GM04504 (cell line): Measurements from ENCODE around the gene TNFRSF19.
A peak's percentile ranks its signal among the peaks of the same experiment; 100 is the strongest.
"Not testable (repeated sequence)": the region's sequence is repeated elsewhere in the genome, so short reads cannot be mapped to it uniquely, and the experiment has no call there.

Experiments
- DNase-seq: peaks from one replicate; pipeline ENCODE4 v3.0.0-alpha.2; 2012; ENCODE audit warnings: low read depth

The TNFRSF19 gene

GRCh38 chr13:23570099-23570920 is at the start of gene TNFRSF19:
Gene TNFRSF19 (plus strand): TSS chr13:23570412. CDS start chr13:23590184, 19,772 bp downstream.
- peak; percentile 84 for DNase-seq

- DNase-seq: not testable (repeated sequence)
Measured at GRCh38 chr13:23529926-23530325, 40.3 kb upstream of the TNFRSF19 start.

- DNase-seq: no peak
Measured at GRCh38 chr13:23531446-23531845, 38.8 kb upstream of the TNFRSF19 start.

- DNase-seq: no peak
Measured at GRCh38 chr13:23534090-23534489, 36.1 kb upstream of the TNFRSF19 start.

GRCh38 chr13:23541221-23541824 is 28.9 kb upstream of the TNFRSF19 start:
- DNase-seq: no peak

DNA sequence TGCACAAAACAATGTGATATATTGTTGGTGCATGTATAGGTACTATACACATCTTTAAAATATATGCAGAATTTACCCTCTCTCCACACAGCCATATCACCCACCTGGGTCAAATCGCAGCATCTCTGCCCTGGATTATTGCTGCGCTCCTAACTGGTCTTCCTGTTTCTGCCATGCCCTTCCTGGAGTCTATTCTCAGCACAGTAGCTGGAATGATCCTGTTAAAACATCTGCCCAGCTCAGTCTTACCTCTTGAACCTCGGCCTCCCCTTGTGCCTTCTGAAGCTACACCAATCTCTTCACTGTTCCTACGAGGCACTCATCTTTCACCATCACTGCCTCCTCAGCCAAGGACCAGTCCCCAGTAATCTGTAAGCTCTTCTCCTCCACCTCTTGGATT is 25.5 kb upstream of the TNFRSF19 start:
- DNase-seq: no peak

- DNase-seq: no peak
Measured at GRCh38 chr13:23547000-23547590, 23.1 kb upstream of the TNFRSF19 start.

DNA sequence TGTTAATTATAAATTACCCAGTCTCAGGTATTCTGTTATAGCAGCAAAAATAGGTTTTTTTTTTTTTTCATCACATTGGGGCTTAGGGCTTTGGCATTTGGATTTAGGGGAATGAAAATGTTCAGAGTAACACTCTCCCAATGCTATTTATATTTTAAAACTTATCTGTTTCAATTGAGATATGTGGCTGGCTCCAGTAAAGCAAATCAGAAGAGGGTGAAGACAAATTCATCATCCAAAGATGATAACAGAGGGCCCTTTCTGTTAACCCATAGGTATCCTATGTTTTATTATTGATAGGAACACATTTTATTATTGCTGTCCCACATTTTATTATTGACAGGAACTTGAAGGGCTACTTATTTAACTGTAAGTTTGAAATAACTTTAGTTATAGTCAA is 20.5 kb upstream of the TNFRSF19 start:
- no peak for DNase-seq

DNA sequence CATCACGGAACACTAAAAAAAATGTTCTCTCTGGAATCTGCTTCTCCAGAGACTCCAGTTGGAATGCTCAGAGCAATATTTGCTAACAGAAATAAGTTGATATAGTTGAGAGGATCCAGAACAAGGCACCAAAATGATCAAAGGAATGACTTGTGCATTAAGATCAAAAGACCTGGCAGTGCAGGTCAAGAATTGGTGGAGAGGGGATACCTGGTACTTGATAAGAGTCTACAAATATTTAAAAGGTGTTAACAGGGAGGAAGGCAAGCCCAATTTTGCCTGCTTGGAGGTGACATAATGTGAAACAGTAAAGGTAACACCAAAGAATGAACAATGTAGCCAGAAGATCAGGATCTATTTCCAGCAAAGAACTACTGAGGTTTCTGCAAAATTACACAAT is 20.0 kb upstream of the TNFRSF19 start:
- no peak for DNase-seq

DNA sequence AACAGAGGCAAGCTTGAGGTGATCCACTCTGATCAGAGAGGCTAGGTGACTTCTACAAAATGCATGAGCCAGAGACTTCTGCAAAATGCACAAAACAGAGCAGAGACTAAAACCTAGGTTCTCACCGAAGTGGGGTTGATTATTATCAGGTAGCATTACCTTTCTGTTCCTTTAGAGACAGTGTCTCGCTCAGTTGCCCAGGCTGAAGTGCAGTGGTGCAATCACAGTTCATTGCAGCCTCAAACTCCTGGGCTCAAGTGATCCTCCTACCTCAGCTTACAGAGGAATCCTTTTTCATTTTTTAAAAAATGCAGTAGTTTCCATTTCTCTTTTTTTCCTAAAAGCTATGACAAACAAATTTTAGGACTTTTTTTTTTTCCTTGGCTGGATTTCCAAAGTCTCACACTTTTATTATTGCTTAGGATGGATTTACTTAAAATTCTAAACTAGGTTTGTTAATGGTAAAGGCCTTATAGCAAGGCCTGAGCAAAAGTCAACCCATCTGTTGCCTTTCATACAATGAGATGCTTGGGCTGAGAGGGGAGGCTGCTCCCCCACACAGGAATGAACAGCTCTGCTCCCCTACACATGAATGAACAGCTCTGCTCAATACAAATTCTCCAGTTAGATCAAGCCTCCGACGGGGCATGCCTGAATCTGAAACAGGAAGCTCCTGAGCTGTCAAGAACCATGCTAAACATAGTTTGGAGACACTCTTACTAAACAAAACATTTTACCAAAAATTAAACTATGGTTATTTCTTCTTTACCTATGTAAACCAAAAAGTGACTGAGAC is 18.8 kb upstream of the TNFRSF19 start:
- no peak for DNase-seq

- no peak for DNase-seq
Measured at GRCh38 chr13:23552171-23552570, 18.0 kb upstream of the TNFRSF19 start.

DNA sequence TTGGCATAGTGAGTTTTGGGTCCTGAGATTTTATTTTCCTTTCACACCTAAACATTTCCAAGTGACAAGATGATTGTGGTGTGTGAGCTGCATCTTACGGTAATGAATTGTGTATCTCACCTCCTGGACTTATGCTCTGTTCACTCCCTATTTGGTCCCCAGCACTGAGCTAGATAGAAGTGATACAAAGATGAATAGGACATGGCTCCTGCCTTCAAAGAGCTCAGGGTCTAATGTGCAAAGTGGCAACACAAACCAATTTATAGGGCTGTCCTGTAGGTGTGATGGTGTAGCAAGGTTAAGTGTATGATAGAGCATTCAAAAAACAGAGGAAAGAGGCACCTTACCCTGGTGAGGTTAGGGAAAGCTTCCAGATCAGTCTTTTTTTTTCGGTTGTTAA is 17.6 kb upstream of the TNFRSF19 start:
- no peak for DNase-seq

DNA sequence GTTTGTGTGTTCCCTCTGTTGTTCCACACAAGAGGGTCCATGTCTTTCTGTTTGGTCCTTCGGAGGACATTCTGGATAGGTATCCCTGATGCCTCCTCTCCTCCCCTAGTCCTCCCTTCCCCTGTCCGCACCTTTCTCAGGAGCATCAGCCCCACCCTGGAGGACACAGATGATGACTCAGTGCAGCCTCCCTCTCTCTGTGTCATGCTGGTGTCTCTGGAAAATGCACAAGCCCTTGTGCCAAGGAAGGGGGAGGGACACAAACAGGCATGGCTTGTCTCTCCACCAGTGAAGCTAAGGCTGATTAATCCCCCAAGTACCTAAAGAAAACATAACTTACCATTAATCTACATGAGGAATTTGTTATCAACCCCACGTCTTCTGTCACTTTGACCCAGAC is 16.2 kb upstream of the TNFRSF19 start:
- DNase-seq: no peak

- DNase-seq: no peak
Measured at GRCh38 chr13:23557043-23557442, 13.2 kb upstream of the TNFRSF19 start.

GRCh38 chr13:23557733-23558132 is 12.5 kb upstream of the TNFRSF19 start:
- no peak for DNase-seq

- DNase-seq: peak; percentile 73
Measured at GRCh38 chr13:23558675-23559536, 11.3 kb upstream of the TNFRSF19 start.

GRCh38 chr13:23560571-23561089 is 9.6 kb upstream of the TNFRSF19 start:
- no peak for DNase-seq

- DNase-seq: no peak
Measured at GRCh38 chr13:23561261-23561660, 9.0 kb upstream of the TNFRSF19 start.

GRCh38 chr13:23563085-23563845 is 6.9 kb upstream of the TNFRSF19 start:
- DNase-seq: no peak

DNA sequence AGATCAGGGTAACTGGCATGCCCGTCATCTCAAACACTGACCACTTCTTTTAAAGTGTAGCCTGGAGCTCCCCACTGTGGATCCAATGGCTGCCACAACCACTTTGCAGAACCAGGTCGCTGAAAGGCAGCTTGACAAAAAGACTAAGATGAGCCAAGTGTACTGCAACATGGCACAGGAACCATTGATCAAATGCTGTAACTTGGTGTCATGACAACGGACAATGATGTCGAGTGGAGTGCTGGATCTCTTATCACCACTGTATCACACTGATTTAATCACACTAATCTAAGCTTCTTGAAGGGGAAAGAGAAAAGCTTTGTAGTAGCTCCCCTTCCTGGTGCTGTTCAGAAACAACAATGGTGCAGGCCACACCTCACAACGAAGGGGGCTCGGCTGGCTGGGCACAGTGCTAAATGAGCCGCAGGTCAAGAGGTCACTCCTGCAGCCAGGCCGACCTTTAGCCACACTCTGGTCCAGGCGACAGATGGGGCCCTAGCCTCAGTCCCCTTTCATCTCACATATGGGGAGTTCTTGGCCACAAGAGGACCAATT is 2.2 kb upstream of the TNFRSF19 start:
- DNase-seq: no peak
